GM21576 (cell line): ENCODE measurements around the gene TMEM109.

Experiments used
- ATAC-seq: cut with Tn5 transposase; IDR thresholded peaks from one replicate; pipeline ENCODE4 v1.9.1; 2021; ENCODE audit warnings: mild to moderate bottlenecking, moderate library complexity; ENCODE audit not compliant: unreplicated experiment

TMEM109 gene

GRCh38 chr11:60924906-60925853 is 11.2 kb downstream of the TMEM109 start:
- no peak for ATAC-seq

GRCh38 chr11:60925868-60926267 is 11.9 kb downstream of the TMEM109 start:
- ATAC-seq = no peak

GRCh38 chr11:60926500-60926899 is 12.5 kb downstream of the TMEM109 start:
- ATAC-seq = no peak

- no peak for ATAC-seq
Measured at GRCh38 chr11:60927061-60927592, 13.2 kb downstream of the TMEM109 start.

GRCh38 chr11:60927600-60927999 is 13.6 kb downstream of the TMEM109 start:
- no peak for ATAC-seq

GRCh38 chr11:60928563-60929001 is 14.6 kb downstream of the TMEM109 start:
- no peak for ATAC-seq

- no peak for ATAC-seq
Measured at GRCh38 chr11:60929764-60930163, 15.8 kb downstream of the TMEM109 start.

GRCh38 chr11:60930394-60930793 is 16.4 kb downstream of the TMEM109 start:
- ATAC-seq = no peak

- no peak for ATAC-seq
Measured at GRCh38 chr11:60931917-60932316, 18.0 kb downstream of the TMEM109 start.

- ATAC-seq = peak; percentile 50
Measured at GRCh38 chr11:60932605-60933356, 18.8 kb downstream of the TMEM109 start.

GRCh38 chr11:60933416-60934123 is 19.6 kb downstream of the TMEM109 start:
- no peak for ATAC-seq

GRCh38 chr11:60934124-60934789 is 20.3 kb downstream of the TMEM109 start:
- ATAC-seq = no peak

GRCh38 chr11:60934790-60935605 is 21.0 kb downstream of the TMEM109 start:
- ATAC-seq = no peak

- ATAC-seq = no peak
Measured at GRCh38 chr11:60935676-60936442, 21.9 kb downstream of the TMEM109 start.

GRCh38 chr11:60936467-60937143 is 22.6 kb downstream of the TMEM109 start:
- no peak for ATAC-seq

- ATAC-seq = no peak
Measured at GRCh38 chr11:60937144-60937527, 23.2 kb downstream of the TMEM109 start.

GRCh38 chr11:60937811-60938210 is 23.9 kb downstream of the TMEM109 start:
- no peak for ATAC-seq

- no peak for ATAC-seq
Measured at GRCh38 chr11:60938500-60938899, 24.5 kb downstream of the TMEM109 start.
